Measurements from ENCODE around the gene ETV5.

ETV5 gene

DNA sequence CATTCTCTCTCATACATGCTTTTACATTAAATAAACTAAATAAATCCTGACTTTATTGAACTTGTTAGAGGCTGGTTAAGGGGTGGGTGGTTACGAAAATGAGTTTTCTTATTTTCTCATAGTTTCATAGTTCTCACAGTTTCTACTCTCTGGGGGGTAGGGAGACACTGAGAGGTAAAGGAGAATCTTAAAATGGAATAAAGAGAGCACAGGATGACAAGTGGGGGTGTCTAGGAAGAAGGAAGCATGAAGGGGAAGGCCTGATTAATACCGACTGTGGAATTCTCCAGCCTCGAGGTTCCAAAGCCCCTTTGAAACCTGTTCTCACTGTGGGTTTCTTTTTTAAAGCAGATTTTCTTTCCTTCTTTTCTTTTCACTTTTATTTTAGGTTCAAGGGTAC, 104.7 kb downstream of the ETV5 start:
- Histone ChIP-seq H3K79me2 (ENCODE audit: insufficient read depth, low read length) (no peaks in the 10 kb centered on the region), H4K20me1 (ENCODE audit: low read depth, low read length) (no peaks in the 10 kb centered on the region), H3K4me3 (ENCODE audit: insufficient read depth, low read length, poor library complexity, severe bottlenecking) (no peak overlapping the region), H2AFZ (ENCODE audit: low read depth, low read length, severe bottlenecking) (no peak overlapping the region), H3K27ac (ENCODE audit: low read depth, low read length) (no peak overlapping the region), H3F3A (ENCODE audit: insufficient read depth) (no peaks in the 10 kb centered on the region), H3K4me2 (ENCODE audit: low read depth, low read length, poor library complexity, severe bottlenecking) (no peak overlapping the region), H3K27me3 (ENCODE audit: low read length) (no peaks in the 10 kb centered on the region), H3K9ac (ENCODE audit: low read length) (no peak overlapping the region), H3K36me3 (ENCODE audit: low read length) (no peaks in the 10 kb centered on the region), H3K9me3 (ENCODE audit: insufficient read depth, low read length) (no peaks in the 10 kb centered on the region), H3K9me2 (replicated peaks; ENCODE audit: insufficient read depth, low read length) (no peaks in the 10 kb centered on the region)
- TF ChIP-seq EZH2phosphoT487 (conservative IDR thresholded peaks at IDR 0.05; ENCODE audit: low read length) = no peak
- TF ChIP-seq, protein P1, sequence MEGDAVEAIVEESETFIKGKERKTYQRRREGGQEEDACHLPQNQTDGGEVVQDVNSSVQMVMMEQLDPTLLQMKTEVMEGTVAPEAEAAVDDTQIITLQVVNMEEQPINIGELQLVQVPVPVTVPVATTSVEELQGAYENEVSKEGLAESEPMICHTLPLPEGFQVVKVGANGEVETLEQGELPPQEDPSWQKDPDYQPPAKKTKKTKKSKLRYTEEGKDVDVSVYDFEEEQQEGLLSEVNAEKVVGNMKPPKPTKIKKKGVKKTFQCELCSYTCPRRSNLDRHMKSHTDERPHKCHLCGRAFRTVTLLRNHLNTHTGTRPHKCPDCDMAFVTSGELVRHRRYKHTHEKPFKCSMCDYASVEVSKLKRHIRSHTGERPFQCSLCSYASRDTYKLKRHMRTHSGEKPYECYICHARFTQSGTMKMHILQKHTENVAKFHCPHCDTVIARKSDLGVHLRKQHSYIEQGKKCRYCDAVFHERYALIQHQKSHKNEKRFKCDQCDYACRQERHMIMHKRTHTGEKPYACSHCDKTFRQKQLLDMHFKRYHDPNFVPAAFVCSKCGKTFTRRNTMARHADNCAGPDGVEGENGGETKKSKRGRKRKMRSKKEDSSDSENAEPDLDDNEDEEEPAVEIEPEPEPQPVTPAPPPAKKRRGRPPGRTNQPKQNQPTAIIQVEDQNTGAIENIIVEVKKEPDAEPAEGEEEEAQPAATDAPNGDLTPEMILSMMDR (IDR thresholded peaks at IDR 0.05; ENCODE audit: insufficient read depth, low read length, poor library complexity, severe bottlenecking) = no peak

DNA sequence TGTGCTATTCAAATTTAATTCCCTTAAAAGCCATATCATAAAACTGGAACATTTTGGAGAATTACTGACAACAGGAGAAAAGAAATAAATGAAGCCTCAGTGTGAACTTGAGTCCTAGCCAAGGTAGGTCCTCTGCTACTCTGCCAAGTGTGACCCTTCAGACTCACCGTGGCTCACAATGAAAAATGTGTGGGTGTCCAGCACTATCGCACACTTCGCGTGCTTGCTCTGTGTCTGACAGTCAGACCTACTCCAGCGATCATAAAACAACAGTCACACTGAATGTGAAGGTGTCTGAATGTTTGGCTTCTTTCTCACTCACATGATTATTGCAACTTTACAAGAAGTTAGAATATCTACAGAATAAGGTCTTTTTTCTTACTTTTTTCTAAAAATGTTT, 105.3 kb downstream of the ETV5 start:
- Histone ChIP-seq H3F3A (ENCODE audit: insufficient read depth) (no peaks in the 10 kb centered on the region), H2AFZ (ENCODE audit: low read depth, low read length, severe bottlenecking) (no peak overlapping the region), H3K27me3 (ENCODE audit: low read length) (no peaks in the 10 kb centered on the region)

DNA sequence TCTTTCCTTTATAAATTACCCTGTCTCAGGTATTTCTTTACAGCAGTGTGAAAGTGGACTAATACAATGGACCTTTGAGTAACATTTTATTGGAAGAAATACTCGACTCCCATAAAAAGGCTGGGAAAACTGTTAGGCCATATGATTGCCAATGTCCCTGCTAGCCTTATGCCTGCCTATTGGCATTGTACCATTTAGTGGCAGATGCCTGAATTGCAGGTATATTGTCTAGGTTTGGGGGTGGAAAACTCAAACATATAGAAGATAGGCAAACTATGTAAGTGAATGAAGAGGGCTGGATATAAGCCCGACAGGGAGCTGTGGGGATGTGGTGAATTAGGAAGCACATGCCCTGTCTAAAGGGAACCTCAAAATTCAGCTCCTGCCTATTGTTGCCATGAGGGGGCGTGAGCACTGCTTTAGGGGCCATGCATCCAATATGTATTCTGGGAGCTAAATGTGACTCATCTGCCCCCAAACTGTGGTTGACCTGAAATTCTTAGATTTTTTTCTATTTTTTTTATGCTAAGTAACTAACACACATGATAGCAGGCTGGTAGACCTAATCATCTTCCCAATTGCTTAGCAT, 105.9 kb downstream of the ETV5 start:
- no peaks in the 10 kb centered on the region for H3K9me2 ChIP-seq (replicated peaks; ENCODE audit: insufficient read depth, low read length)
- H3K9me3 ChIP-seq (ENCODE audit: insufficient read depth, low read length) = no peaks in the 10 kb centered on the region
- H4K20me1 ChIP-seq (ENCODE audit: low read depth, low read length) = no peaks in the 10 kb centered on the region
- no peak overlapping the region for H3K4me3 ChIP-seq (ENCODE audit: insufficient read depth, low read length, poor library complexity, severe bottlenecking)
- no peak overlapping the region for H2AFZ ChIP-seq (ENCODE audit: low read depth, low read length, severe bottlenecking)
- no peak overlapping the region for H3K9ac ChIP-seq (ENCODE audit: low read length)
- H3K79me2 ChIP-seq (ENCODE audit: insufficient read depth, low read length) = no peaks in the 10 kb centered on the region
- TF ChIP-seq EZH2phosphoT487 (conservative IDR thresholded peaks at IDR 0.05; ENCODE audit: low read length) = no peak
- TF ChIP-seq, protein P1 (IDR thresholded peaks at IDR 0.05; ENCODE audit: insufficient read depth, low read length, poor library complexity, severe bottlenecking) = no peak
- no peaks in the 10 kb centered on the region for H3K36me3 ChIP-seq (ENCODE audit: low read length)
- no peaks in the 10 kb centered on the region for H3K27me3 ChIP-seq (ENCODE audit: low read length)
- no peak overlapping the region for H3K4me2 ChIP-seq (ENCODE audit: low read depth, low read length, poor library complexity, severe bottlenecking)
- no peaks in the 10 kb centered on the region for H3F3A ChIP-seq (ENCODE audit: insufficient read depth)
- no peak overlapping the region for H3K27ac ChIP-seq (ENCODE audit: low read depth, low read length)

More for the DNA sequence above, 105.3 kb downstream of the ETV5 start:
- Histone ChIP-seq H4K20me1 (ENCODE audit: low read depth, low read length) (no peaks in the 10 kb centered on the region), H3K9me2 (replicated peaks; ENCODE audit: insufficient read depth, low read length) (no peaks in the 10 kb centered on the region), H3K9ac (ENCODE audit: low read length) (no peak overlapping the region), H3K36me3 (ENCODE audit: low read length) (no peaks in the 10 kb centered on the region), H3K79me2 (ENCODE audit: insufficient read depth, low read length) (no peaks in the 10 kb centered on the region), H3K4me2 (ENCODE audit: low read depth, low read length, poor library complexity, severe bottlenecking) (no peak overlapping the region), H3K27ac (ENCODE audit: low read depth, low read length) (no peak overlapping the region), H3K9me3 (ENCODE audit: insufficient read depth, low read length) (no peaks in the 10 kb centered on the region), H3K4me3 (ENCODE audit: insufficient read depth, low read length, poor library complexity, severe bottlenecking) (no peak overlapping the region)
- TF ChIP-seq, protein P1 (IDR thresholded peaks at IDR 0.05; ENCODE audit: insufficient read depth, low read length, poor library complexity, severe bottlenecking) = no peak
- no peak for TF ChIP-seq EZH2phosphoT487 (conservative IDR thresholded peaks at IDR 0.05; ENCODE audit: low read length)

All from SU-DHL-6 (cell line).